Keratinocyte (primary cell): ENCODE measurements around the gene ALK. TPM values are rescaled to one million over a fixed set of nuclear protein-coding genes. Genes with fewer than 3 reads are reported as not detected.

Source experiments
- DNase-seq: peaks from one replicate; pipeline ENCODE4 v3.0.0-alpha.2; 2011; ENCODE audit warnings: low read depth, missing footprints, low spot score
- FAIRE-seq: peaks from 2 replicates; lab custom pipeline; 2011; peaks lifted over from hg19 to GRCh38; lab: Jason Lieb, UNC
- H2AFZ ChIP-seq: 2 replicates; pipeline ENCODE4 v1.6.0; 2012; ENCODE audit warnings: low read length, control low read depth, inconsistent platforms; ENCODE audit not compliant: control insufficient read depth
- H3K27ac ChIP-seq: 2 replicates; pipeline ENCODE4 v1.5.1; 2011; ENCODE audit warnings: low read length; ENCODE audit not compliant: control insufficient read depth, insufficient read depth
- H3K27me3 ChIP-seq: 3 replicates; pipeline ENCODE4 v1.6.0; 2011; ENCODE audit warnings: low read length; ENCODE audit not compliant: control insufficient read depth, insufficient read depth; ENCODE audit errors: extremely low read depth
- H3K36me3 ChIP-seq, 2 experiments: 2 replicates in 1 of 2; 3 replicates in 1 of 2; pipeline ENCODE4 v1.5.1; 2011; ENCODE audit warnings: low read length in 2 of 2, mild to moderate bottlenecking in 1 of 2; ENCODE audit not compliant: control insufficient read depth in 2 of 2, insufficient read depth in 2 of 2; ENCODE audit errors: extremely low read depth in 1 of 2
- H3K4me1 ChIP-seq: 3 replicates; pipeline ENCODE4 v1.5.1; 2011; ENCODE audit warnings: low read length; ENCODE audit not compliant: control insufficient read depth, insufficient read depth; ENCODE audit errors: extremely low read depth
- H3K4me2 ChIP-seq: 3 replicates; pipeline ENCODE4 v1.6.0; 2011; ENCODE audit warnings: low read depth, low read length; ENCODE audit not compliant: control insufficient read depth, insufficient read depth; ENCODE audit errors: extremely low read depth
- H3K4me3 ChIP-seq, 3 experiments: fragments of 200-600 bp in 1 of 3; sonication (generic) in 1 of 3; 2 replicates in 2 of 3; 3 replicates in 1 of 3; pipeline ENCODE4 v1.5.1; 2011 to 2016; ENCODE audit warnings: low read length in 3 of 3, mild to moderate bottlenecking in 3 of 3, control low read depth in 2 of 3, inconsistent platforms in 1 of 3, low read depth in 1 of 3, mixed read lengths in 1 of 3, mixed run types in 1 of 3, moderate library complexity in 1 of 3; ENCODE audit not compliant: control insufficient read depth in 2 of 3, insufficient read depth in 2 of 3; ENCODE audit errors: extremely low read depth in 1 of 3
- H3K79me2 ChIP-seq: 2 replicates; pipeline ENCODE4 v1.6.0; 2012; ENCODE audit warnings: low read length; ENCODE audit not compliant: control insufficient read depth, insufficient read depth
- H3K9ac ChIP-seq: 3 replicates; pipeline ENCODE4 v1.6.0; 2011; ENCODE audit warnings: low read length; ENCODE audit not compliant: control insufficient read depth, insufficient read depth; ENCODE audit errors: extremely low read depth
- H3K9me1 ChIP-seq: 3 replicates; pipeline ENCODE4 v1.6.0; 2011; ENCODE audit warnings: low read length; ENCODE audit not compliant: control insufficient read depth, insufficient read depth; ENCODE audit errors: extremely low read depth
- H3K9me3 ChIP-seq: 2 replicates; pipeline ENCODE4 v1.5.1; 2012; ENCODE audit warnings: low read depth, low read length; ENCODE audit not compliant: control insufficient read depth
- H4K20me1 ChIP-seq: 3 replicates; pipeline ENCODE4 v1.6.0; 2011; ENCODE audit warnings: low read length; ENCODE audit not compliant: control insufficient read depth, insufficient read depth; ENCODE audit errors: extremely low read depth
- CTCF ChIP-seq, 3 experiments: IDR thresholded peaks in 1 of 3; conservative IDR thresholded peaks in 1 of 3; optimal IDR thresholded peaks in 1 of 3; 2 replicates in 2 of 3; 3 replicates in 1 of 3; pipeline versions ENCODE3 to v1.5.1; 2011; ENCODE audit warnings: low read length in 3 of 3, mild to moderate bottlenecking in 3 of 3, moderate library complexity in 2 of 3, control low read depth in 1 of 3, inconsistent platforms in 1 of 3; ENCODE audit not compliant: insufficient read depth in 2 of 3; ENCODE audit errors: extremely low read depth in 1 of 3
- EZH2 ChIP-seq: IDR thresholded peaks from one replicate; pipeline ENCODE4 v1.6.1; 2012; ENCODE audit warnings: inconsistent platforms, mild to moderate bottlenecking, low read length, moderate library complexity
- dilution Hi-C: fragments of 300-500 bp; cut with MboI; formaldehyde crosslinking; loops from one replicate; pipeline ENCODE4 v1.7.0; 2020; ENCODE audit warnings: low sequenced_read_pairs; ENCODE audit not compliant: extremely low pct_ligation_motif_present
- polyA plus RNA-seq, 5 experiments: library from polyadenylated mRNA; depleted of rRNA in 3 of 5; stranded (reverse) in 3 of 5; stranded (forward) in 1 of 5; unstranded in 1 of 5; fragments of >200 nt; gene quantifications; 1 replicate in 1 of 5; 2 replicates in 3 of 5; 3 replicates in 1 of 5; pipeline versions ENCODE4 v1.2.1 to v1.2.3, GENCODE V29; 2011 to 2012; ENCODE audit warnings: missing spikeins in 2 of 5, low read depth in 1 of 5, low replicate concordance in 1 of 5

The ALK gene
- polyA plus RNA-seq, 1 donor (not counting 4 experiments of a cell fraction or from before 2014, with no cell fraction given): not detected

DNA sequence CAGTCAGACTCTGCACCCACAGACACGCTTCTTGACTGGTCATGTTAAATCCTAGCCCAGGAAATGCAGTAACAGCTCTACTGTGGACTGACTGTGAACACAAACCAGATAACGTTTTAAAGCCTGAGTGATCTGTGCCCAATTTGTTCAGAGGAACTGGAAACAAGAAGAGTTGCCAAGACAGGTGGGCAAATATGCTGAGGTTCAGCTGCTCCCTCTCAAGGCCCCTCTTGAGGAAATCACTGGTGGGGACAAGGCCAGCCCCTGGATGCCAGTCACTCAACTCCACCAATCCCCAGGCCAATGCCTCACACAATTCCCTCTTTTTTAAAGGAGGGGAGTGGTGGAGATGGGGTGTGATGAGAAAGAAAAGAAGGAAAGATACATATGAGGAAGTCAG, 261.2 kb downstream of the ALK start:
- no peaks in the 10 kb centered on the region for H3K36me3 ChIP-seq
- H3K9me3 ChIP-seq: no peaks in the 10 kb centered on the region
- H4K20me1 ChIP-seq: no peaks in the 10 kb centered on the region
- H3K27me3 ChIP-seq: no peaks in the 10 kb centered on the region
- dilution Hi-C loops: no loop called here
- no peaks in the 10 kb centered on the region for H3K9me1 ChIP-seq
- no peak overlapping the region for H3K27ac ChIP-seq
- H3K79me2 ChIP-seq: no peaks in the 10 kb centered on the region
- FAIRE-seq: no peak
- H3K4me3 ChIP-seq: no peak overlapping the region
- no peak overlapping the region for H3K4me2 ChIP-seq
- no peak for DNase-seq
- H2AFZ ChIP-seq: no peak overlapping the region
- TF ChIP-seq EZH2: no peak
- no peak for TF ChIP-seq CTCF (optimal IDR thresholded peaks at IDR 0.05 in 1 of 3, IDR thresholded peaks at IDR 0.05 in 1 of 3, conservative IDR thresholded peaks at IDR 0.05 in 1 of 3; ENCODE audit: extremely low read depth in 1 of 3, insufficient read depth in 2 of 3, low read length in 3 of 3)
- no peak overlapping the region for H3K9ac ChIP-seq
- H3K4me1 ChIP-seq: peaks cover 17% of the 10 kb centered on the region

DNA sequence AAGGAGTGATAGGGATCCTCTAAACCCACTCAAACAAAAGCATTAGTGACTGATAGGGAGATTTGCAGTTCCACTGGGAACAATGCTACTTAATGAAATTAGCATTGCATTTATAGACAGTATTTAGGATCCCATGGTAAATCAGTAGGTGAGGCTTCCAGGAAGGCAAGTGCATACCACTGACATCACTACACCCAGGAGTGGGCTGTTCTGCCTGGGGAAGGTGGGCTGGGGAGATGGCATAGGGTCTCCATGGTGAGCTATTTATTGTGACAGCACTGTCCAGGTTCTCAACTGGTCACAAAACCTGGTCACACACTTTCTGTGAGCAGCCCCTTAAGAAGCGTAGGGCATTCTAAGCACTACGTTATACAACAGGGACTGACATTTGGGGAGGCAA, 262.2 kb downstream of the ALK start:
- no peaks in the 10 kb centered on the region for H3K36me3 ChIP-seq
- no peak overlapping the region for H2AFZ ChIP-seq
- dilution Hi-C loops: no loop called here
- peaks cover 17% of the 10 kb centered on the region for H3K4me1 ChIP-seq
- no peaks in the 10 kb centered on the region for H3K27me3 ChIP-seq
- H3K9ac ChIP-seq: no peak overlapping the region
- H4K20me1 ChIP-seq: no peaks in the 10 kb centered on the region
- H3K79me2 ChIP-seq: no peaks in the 10 kb centered on the region
- no peak for FAIRE-seq
- no peak overlapping the region for H3K27ac ChIP-seq
- H3K9me3 ChIP-seq: no peaks in the 10 kb centered on the region
- H3K9me1 ChIP-seq: no peaks in the 10 kb centered on the region
- H3K4me3 ChIP-seq: no peak overlapping the region
- TF ChIP-seq EZH2 (no peak), CTCF (optimal IDR thresholded peaks at IDR 0.05 in 1 of 3, IDR thresholded peaks at IDR 0.05 in 1 of 3, conservative IDR thresholded peaks at IDR 0.05 in 1 of 3; ENCODE audit: extremely low read depth in 1 of 3, insufficient read depth in 2 of 3, low read length in 3 of 3) (no peak)
- H3K4me2 ChIP-seq: no peak overlapping the region
- no peak for DNase-seq
